A673 (cell line): Measurements from ENCODE around the gene PML. TPM values are rescaled to one million over a fixed set of nuclear protein-coding genes. Genes with fewer than 3 reads are reported as not detected.

Experiments
- BruUV-seq: library from RNA; stranded (reverse); fragments of 400-500 nt; replicated peaks from 2 replicates; lab custom pipeline; 2021; lab: Mats Ljungman, UMichigan
- CTCF ChIA-PET: fragments of 300-600 bp; sonication (Branson Sonifier 250); formaldehyde crosslinking; loops from one replicate; lab custom pipeline; 2022; ENCODE audit warnings: antibody characterized with exemption; lab: Charles Lee
- POLR2A ChIA-PET: fragments of 300-600 bp; sonication (Branson Sonifier 250); formaldehyde crosslinking; loops from one replicate; lab custom pipeline; 2022; ENCODE audit warnings: antibody characterized with exemption; ENCODE audit not compliant: low non-redundant PET; lab: Charles Lee
- DNase-seq: peaks from one replicate; pipeline ENCODE4 v3.0.0-alpha.2; 2015; ENCODE audit warnings: low spot score
- H3K27ac ChIP-seq: fragments of 200-600 bp; sonication (generic); 2 replicates; pipeline ENCODE4 v1.5.1; 2016; ENCODE audit warnings: mixed run types, low read depth, mild to moderate bottlenecking, mixed read lengths, antibody characterized with exemption, low read length; ENCODE audit not compliant: poor library complexity, severe bottlenecking
- H3K27me3 ChIP-seq: fragments of 200-600 bp; sonication (generic); replicated peaks from 2 replicates; pipeline ENCODE4 v1.6.1; 2017; ENCODE audit warnings: mixed run types, low read depth, mild to moderate bottlenecking, mixed read lengths, antibody characterized with exemption, low read length; ENCODE audit not compliant: insufficient read depth, poor library complexity
- H3K36me3 ChIP-seq: fragments of 200-600 bp; sonication (generic); 2 replicates; pipeline ENCODE4 v1.6.1; 2016; ENCODE audit warnings: mixed run types, mild to moderate bottlenecking, mixed read lengths, antibody characterized with exemption, low read length; ENCODE audit not compliant: insufficient read depth, poor library complexity, severe bottlenecking
- H3K4me1 ChIP-seq: fragments of 200-600 bp; sonication (generic); 2 replicates; pipeline ENCODE4 v1.6.1; 2017; ENCODE audit warnings: mixed run types, mild to moderate bottlenecking, mixed read lengths, antibody characterized with exemption, low read length; ENCODE audit not compliant: insufficient read depth, poor library complexity, severe bottlenecking
- H3K4me3 ChIP-seq: fragments of 200-600 bp; sonication (generic); 2 replicates; pipeline ENCODE4 v1.5.1; 2016; ENCODE audit warnings: low read depth, mixed run types, mild to moderate bottlenecking, mixed read lengths, low read length; ENCODE audit not compliant: poor library complexity, severe bottlenecking
- H3K9me3 ChIP-seq: fragments of 200-600 bp; sonication (generic); 2 replicates; pipeline ENCODE4 v1.6.1; 2016; ENCODE audit warnings: mixed run types, low read depth, mild to moderate bottlenecking, mixed read lengths, antibody characterized with exemption, low read length; ENCODE audit not compliant: poor library complexity, severe bottlenecking
- EZH2 ChIP-seq: fragments of 200-600 bp; sonication (generic); IDR thresholded peaks from 2 replicates; pipeline ENCODE4 v1.6.1; 2017; ENCODE audit warnings: borderline replicate concordance, low read depth, mild to moderate bottlenecking, mixed read lengths, antibody characterized with exemption, low read length; ENCODE audit not compliant: poor library complexity, severe bottlenecking
- intact Hi-C: fragments of 100-400 bp; cut with micrococcal nuclease; formaldehyde crosslinking; loops from one replicate; pipeline ENCODE4 v1.10.0; 2022; ENCODE audit not compliant: unreplicated experiment
- total RNA-seq: library from RNA; stranded (reverse); gene quantifications from 2 replicates; pipeline ENCODE4 v1.2.3, GENCODE V29; 2021
- TF ChIP-seq, protein P1 (sequence below): fragments of 300-800, 200-600 bp; sonication (generic); conservative IDR thresholded peaks from 2 replicates; pipeline ENCODE4 v1.5.1; 2017; ENCODE audit warnings: low read depth, mild to moderate bottlenecking, antibody characterized with exemption, low read length, moderate library complexity, mixed read lengths

PML gene
- total RNA-seq, 1 experiment from 2014 or later: 40.0 TPM

DNA sequence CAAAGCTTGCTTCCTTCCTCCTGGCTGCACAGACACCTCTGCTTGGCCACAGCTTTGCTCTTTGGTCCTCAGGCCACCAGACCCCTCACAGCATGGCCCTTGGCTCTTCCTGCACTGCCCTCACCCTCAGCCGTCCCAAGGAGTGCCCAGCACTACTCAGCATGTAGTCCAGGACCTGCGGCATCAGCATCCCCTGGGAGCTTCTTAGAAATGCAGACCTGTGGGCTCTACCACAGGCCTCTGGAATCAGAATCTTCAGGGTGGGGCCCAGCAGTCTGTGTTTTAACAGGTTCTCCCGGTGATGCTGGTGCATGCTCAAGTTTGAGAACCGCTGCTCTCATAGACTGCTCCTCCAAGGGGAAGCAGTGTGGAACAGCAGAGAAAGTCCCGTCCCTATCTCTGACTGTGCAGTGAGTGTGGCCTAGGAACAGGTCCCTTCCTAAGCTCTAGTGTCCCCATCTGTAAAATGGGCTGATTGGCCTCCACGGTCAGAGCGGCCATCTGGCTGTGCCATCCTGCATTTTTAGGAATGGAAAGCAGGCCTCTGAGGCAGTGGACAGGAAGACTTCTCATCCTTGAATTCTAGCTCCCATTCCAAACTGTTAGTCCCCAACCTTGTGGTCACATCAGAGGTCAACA lies 51.2 kb downstream of the PML start:
- Histone ChIP-seq H3K9me3 (no peaks in the 10 kb centered on the region), H3K27ac (no peak overlapping the region), H3K4me3 (no peak overlapping the region), H3K36me3 (no peaks in the 10 kb centered on the region), H3K4me1 (peaks cover 13% of the 10 kb centered on the region), H3K27me3 (no peaks in the 10 kb centered on the region)
- CTCF ChIA-PET: no interaction called here
- TF ChIP-seq EZH2: no peak
- TF ChIP-seq, protein P1, sequence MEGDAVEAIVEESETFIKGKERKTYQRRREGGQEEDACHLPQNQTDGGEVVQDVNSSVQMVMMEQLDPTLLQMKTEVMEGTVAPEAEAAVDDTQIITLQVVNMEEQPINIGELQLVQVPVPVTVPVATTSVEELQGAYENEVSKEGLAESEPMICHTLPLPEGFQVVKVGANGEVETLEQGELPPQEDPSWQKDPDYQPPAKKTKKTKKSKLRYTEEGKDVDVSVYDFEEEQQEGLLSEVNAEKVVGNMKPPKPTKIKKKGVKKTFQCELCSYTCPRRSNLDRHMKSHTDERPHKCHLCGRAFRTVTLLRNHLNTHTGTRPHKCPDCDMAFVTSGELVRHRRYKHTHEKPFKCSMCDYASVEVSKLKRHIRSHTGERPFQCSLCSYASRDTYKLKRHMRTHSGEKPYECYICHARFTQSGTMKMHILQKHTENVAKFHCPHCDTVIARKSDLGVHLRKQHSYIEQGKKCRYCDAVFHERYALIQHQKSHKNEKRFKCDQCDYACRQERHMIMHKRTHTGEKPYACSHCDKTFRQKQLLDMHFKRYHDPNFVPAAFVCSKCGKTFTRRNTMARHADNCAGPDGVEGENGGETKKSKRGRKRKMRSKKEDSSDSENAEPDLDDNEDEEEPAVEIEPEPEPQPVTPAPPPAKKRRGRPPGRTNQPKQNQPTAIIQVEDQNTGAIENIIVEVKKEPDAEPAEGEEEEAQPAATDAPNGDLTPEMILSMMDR: no peak
- no TSS peak for BruUV-seq
- intact Hi-C loops: no loop called here
- POLR2A ChIA-PET: no interaction called here
- no peak for DNase-seq

DNA sequence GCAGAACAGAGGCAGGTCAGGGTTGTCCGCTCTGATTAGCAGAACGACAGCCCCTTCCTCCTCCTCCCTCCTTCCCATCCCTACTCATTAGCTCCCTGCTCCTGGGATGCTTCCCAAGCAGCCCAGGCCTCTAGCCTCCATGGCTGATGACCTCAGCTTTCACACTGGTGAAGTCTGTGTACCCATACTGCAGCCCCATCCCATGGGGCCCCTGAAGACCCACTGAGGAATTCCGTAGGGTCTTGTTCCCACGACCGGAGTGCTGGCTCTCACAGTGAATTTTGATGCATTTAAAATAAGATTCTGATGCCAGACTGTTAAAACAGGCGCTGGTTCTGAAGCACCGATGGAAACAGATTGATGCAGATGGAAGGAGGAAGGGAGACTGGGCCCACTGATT lies 51.8 kb downstream of the PML start:
- Histone ChIP-seq H3K4me3 (no peak overlapping the region), H3K27me3 (no peaks in the 10 kb centered on the region), H3K9me3 (no peaks in the 10 kb centered on the region), H3K36me3 (no peaks in the 10 kb centered on the region), H3K27ac (no peak overlapping the region), H3K4me1 (peaks cover 8% of the 10 kb centered on the region)
- no peak for DNase-seq
- no TSS peak for BruUV-seq
- POLR2A ChIA-PET: no interaction called here
- CTCF ChIA-PET: no interaction called here
- intact Hi-C loops: no loop called here
- TF ChIP-seq EZH2: no peak
- TF ChIP-seq, protein P1: no peak

DNA sequence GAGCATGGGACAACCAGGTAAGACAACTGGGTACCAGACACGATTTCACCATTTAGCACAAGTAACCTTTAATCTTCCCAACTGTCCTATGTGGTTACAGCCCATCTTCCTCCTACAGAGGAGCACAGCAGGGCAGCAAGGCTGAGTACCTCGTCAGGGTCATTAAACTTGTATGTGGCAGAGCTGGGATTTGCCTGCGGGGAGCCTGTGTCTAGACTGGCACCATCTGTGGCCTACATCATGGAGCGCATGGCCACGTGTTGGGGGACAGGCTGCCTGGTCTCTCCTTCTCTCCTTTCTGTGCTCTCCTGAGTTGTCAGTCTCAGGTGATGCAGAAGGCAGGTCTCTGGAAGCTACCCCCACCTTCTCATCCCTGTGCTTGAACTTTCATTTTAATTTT lies 55.6 kb downstream of the PML start:
- ChIA-PET CTCF (interaction anchor here (2.2 kb wide), 1 partner anchor 77 kb away, joined by 18 read pairs; no protein-coding TSS in a partner anchor), POLR2A (no interaction called here)
- Histone ChIP-seq H3K27me3 (no peaks in the 10 kb centered on the region), H3K4me3 (no peak overlapping the region), H3K4me1 (no peaks in the 10 kb centered on the region), H3K36me3 (no peaks in the 10 kb centered on the region), H3K9me3 (no peaks in the 10 kb centered on the region), H3K27ac (no peak overlapping the region)
- TF ChIP-seq, protein P1: no peak
- TF ChIP-seq EZH2: no peak
- no TSS peak for BruUV-seq
- DNase-seq: peak; percentile 44
- intact Hi-C loops: no loop called here
